ENCODE results near the gene TBL1X.

GRCh38 chrX:9665113-9665512 lies 200.3 kb downstream of the TBL1X start:
- TF ChIP-seq, protein P1, sequence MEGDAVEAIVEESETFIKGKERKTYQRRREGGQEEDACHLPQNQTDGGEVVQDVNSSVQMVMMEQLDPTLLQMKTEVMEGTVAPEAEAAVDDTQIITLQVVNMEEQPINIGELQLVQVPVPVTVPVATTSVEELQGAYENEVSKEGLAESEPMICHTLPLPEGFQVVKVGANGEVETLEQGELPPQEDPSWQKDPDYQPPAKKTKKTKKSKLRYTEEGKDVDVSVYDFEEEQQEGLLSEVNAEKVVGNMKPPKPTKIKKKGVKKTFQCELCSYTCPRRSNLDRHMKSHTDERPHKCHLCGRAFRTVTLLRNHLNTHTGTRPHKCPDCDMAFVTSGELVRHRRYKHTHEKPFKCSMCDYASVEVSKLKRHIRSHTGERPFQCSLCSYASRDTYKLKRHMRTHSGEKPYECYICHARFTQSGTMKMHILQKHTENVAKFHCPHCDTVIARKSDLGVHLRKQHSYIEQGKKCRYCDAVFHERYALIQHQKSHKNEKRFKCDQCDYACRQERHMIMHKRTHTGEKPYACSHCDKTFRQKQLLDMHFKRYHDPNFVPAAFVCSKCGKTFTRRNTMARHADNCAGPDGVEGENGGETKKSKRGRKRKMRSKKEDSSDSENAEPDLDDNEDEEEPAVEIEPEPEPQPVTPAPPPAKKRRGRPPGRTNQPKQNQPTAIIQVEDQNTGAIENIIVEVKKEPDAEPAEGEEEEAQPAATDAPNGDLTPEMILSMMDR (IDR thresholded peaks at IDR 0.05) = no peak
- TF ChIP-seq POLR2A (IDR thresholded peaks at IDR 0.05; ENCODE audit: low read depth) (no peak), POLR2AphosphoS5 (IDR thresholded peaks at IDR 0.05) (no peak), EP300 (IDR thresholded peaks at IDR 0.05) (no peak)

Data from esophagus muscularis mucosa (tissue), 4 donors.